ENCODE measurements around the gene TUB. TPM values are rescaled to one million over a fixed set of nuclear protein-coding genes. Genes with fewer than 3 reads are reported as not detected.
A peak's percentile ranks its signal among the peaks of the same experiment; 100 is the strongest.

TUB gene
- polyA plus RNA-seq, 1 donor (not counting 4 experiments of a cell fraction or from before 2014, with no cell fraction given) = 0.84 TPM

GRCh38 chr11:8089791-8090510, 8.9 kb downstream of the TUB start:
- Histone ChIP-seq H3K27ac (ENCODE audit: control insufficient read depth, insufficient read depth, low read length) (no peak overlapping the region), H2AFZ (ENCODE audit: control insufficient read depth, low read length) (peak overlapping the region; percentile 2), H3K4me2 (ENCODE audit: control insufficient read depth, extremely low read depth, insufficient read depth, low read depth, low read length) (no peak overlapping the region), H3K9me1 (ENCODE audit: control insufficient read depth, extremely low read depth, insufficient read depth, low read length) (no peaks in the 10 kb centered on the region), H3K9me3 (ENCODE audit: control insufficient read depth, low read depth, low read length) (no peaks in the 10 kb centered on the region), H3K9ac (ENCODE audit: control insufficient read depth, extremely low read depth, insufficient read depth, low read length) (no peak overlapping the region), H3K36me3 (ENCODE audit: control insufficient read depth in 2 of 2, extremely low read depth in 1 of 2, insufficient read depth in 2 of 2, low read length in 2 of 2) (no peaks in the 10 kb centered on the region), H3K4me1 (ENCODE audit: control insufficient read depth, extremely low read depth, insufficient read depth, low read length) (peaks cover 5% of the 10 kb centered on the region), H3K4me3 (ENCODE audit: control insufficient read depth in 2 of 3, extremely low read depth in 1 of 3, insufficient read depth in 2 of 3, low read depth in 1 of 3, low read length in 3 of 3) (no peak overlapping the region), H3K79me2 (ENCODE audit: control insufficient read depth, insufficient read depth, low read length) (no peaks in the 10 kb centered on the region), H3K27me3 (ENCODE audit: control insufficient read depth, extremely low read depth, insufficient read depth, low read length) (no peaks in the 10 kb centered on the region), H4K20me1 (ENCODE audit: control insufficient read depth, extremely low read depth, insufficient read depth, low read length) (no peaks in the 10 kb centered on the region)
- FAIRE-seq (peak; percentile 20), DNase-seq (ENCODE audit: low read depth, low spot score) (no peak)
- no peak for TF ChIP-seq CTCF (optimal IDR thresholded peaks at IDR 0.05 in 1 of 3, IDR thresholded peaks at IDR 0.05 in 1 of 3, conservative IDR thresholded peaks at IDR 0.05 in 1 of 3; ENCODE audit: extremely low read depth in 1 of 3, insufficient read depth in 2 of 3, low read length in 3 of 3)
- no peak for TF ChIP-seq EZH2 (IDR thresholded peaks at IDR 0.05; ENCODE audit: low read length)
- dilution Hi-C loops (cut with MboI; ENCODE audit: extremely low pct_ligation_motif_present, low sequenced_read_pairs) = no loop called here

GRCh38 chr11:8090756-8091155, 9.7 kb downstream of the TUB start:
- no peaks in the 10 kb centered on the region for H3K27me3 ChIP-seq (ENCODE audit: control insufficient read depth, extremely low read depth, insufficient read depth, low read length)
- H3K27ac ChIP-seq (ENCODE audit: control insufficient read depth, insufficient read depth, low read length) = no peak overlapping the region
- no peak for TF ChIP-seq EZH2 (IDR thresholded peaks at IDR 0.05; ENCODE audit: low read length)
- TF ChIP-seq CTCF (optimal IDR thresholded peaks at IDR 0.05 in 1 of 3, IDR thresholded peaks at IDR 0.05 in 1 of 3, conservative IDR thresholded peaks at IDR 0.05 in 1 of 3; ENCODE audit: extremely low read depth in 1 of 3, insufficient read depth in 2 of 3, low read length in 3 of 3) = peak; percentile 59 to 64 (median 63)
- H3K4me1 ChIP-seq (ENCODE audit: control insufficient read depth, extremely low read depth, insufficient read depth, low read length) = peaks cover 5% of the 10 kb centered on the region
- no peak overlapping the region for H2AFZ ChIP-seq (ENCODE audit: control insufficient read depth, low read length)
- no peak overlapping the region for H3K4me3 ChIP-seq (ENCODE audit: control insufficient read depth in 2 of 3, extremely low read depth in 1 of 3, insufficient read depth in 2 of 3, low read depth in 1 of 3, low read length in 3 of 3)
- FAIRE-seq (no peak), DNase-seq (ENCODE audit: low read depth, low spot score) (no peak)
- H3K9ac ChIP-seq (ENCODE audit: control insufficient read depth, extremely low read depth, insufficient read depth, low read length) = no peak overlapping the region
- H3K9me3 ChIP-seq (ENCODE audit: control insufficient read depth, low read depth, low read length) = no peaks in the 10 kb centered on the region
- H3K4me2 ChIP-seq (ENCODE audit: control insufficient read depth, extremely low read depth, insufficient read depth, low read depth, low read length) = no peak overlapping the region
- no peaks in the 10 kb centered on the region for H3K36me3 ChIP-seq (ENCODE audit: control insufficient read depth in 2 of 2, extremely low read depth in 1 of 2, insufficient read depth in 2 of 2, low read length in 2 of 2)
- no peaks in the 10 kb centered on the region for H3K79me2 ChIP-seq (ENCODE audit: control insufficient read depth, insufficient read depth, low read length)
- H4K20me1 ChIP-seq (ENCODE audit: control insufficient read depth, extremely low read depth, insufficient read depth, low read length) = no peaks in the 10 kb centered on the region
- dilution Hi-C loops (cut with MboI; ENCODE audit: extremely low pct_ligation_motif_present, low sequenced_read_pairs) = no loop called here
- no peaks in the 10 kb centered on the region for H3K9me1 ChIP-seq (ENCODE audit: control insufficient read depth, extremely low read depth, insufficient read depth, low read length)

Measured in keratinocyte (primary cell).